GM18867 (cell line): Measurements from ENCODE around the gene TRPC4AP.

Experiments used
- ATAC-seq: cut with Tn5 transposase; IDR thresholded peaks from one replicate; pipeline ENCODE4 v1.9.1; 2021; ENCODE audit warnings: mild to moderate bottlenecking, moderate library complexity; ENCODE audit not compliant: unreplicated experiment

Gene TRPC4AP

GRCh38 chr20:34976286-34976685 lies 116.3 kb downstream of the TRPC4AP start:
- no peak for ATAC-seq

GRCh38 chr20:34974246-34974645 lies 118.4 kb downstream of the TRPC4AP start:
- no peak for ATAC-seq

GRCh38 chr20:34971561-34972235 lies 120.9 kb downstream of the TRPC4AP start:
- ATAC-seq = no peak

GRCh38 chr20:34970846-34971560 lies 121.6 kb downstream of the TRPC4AP start:
- no peak for ATAC-seq

GRCh38 chr20:34970193-34970840 lies 122.3 kb downstream of the TRPC4AP start:
- ATAC-seq = no peak

GRCh38 chr20:34968042-34968775 lies 124.4 kb downstream of the TRPC4AP start:
- ATAC-seq = no peak

- no peak for ATAC-seq
These were observed 125.2 kb downstream of the TRPC4AP start for GRCh38 chr20:34967421-34967820.

GRCh38 chr20:34965051-34965450 lies 127.6 kb downstream of the TRPC4AP start:
- ATAC-seq = no peak

- no peak for ATAC-seq
These were observed 128.1 kb downstream of the TRPC4AP start for GRCh38 chr20:34964486-34964885.

GRCh38 chr20:34956751-34957472 lies 135.7 kb downstream of the TRPC4AP start:
- no peak for ATAC-seq

- ATAC-seq = no peak
These were observed 136.6 kb downstream of the TRPC4AP start for GRCh38 chr20:34956041-34956458.

- peak; percentile 77 for ATAC-seq
These were observed 137.2 kb downstream of the TRPC4AP start, which contains the start of the genes GSS and MYH7B for GRCh38 chr20:34955231-34956040. Gene GSS (minus strand): TSS chr20:34955806. CDS start chr20:34951852, 3,954 bp downstream. Gene MYH7B (plus strand): TSS chr20:34955868. CDS start chr20:34978006, 22,138 bp downstream.

- no peak for ATAC-seq
These were observed 137.7 kb downstream of the TRPC4AP start for GRCh38 chr20:34954904-34955230.

- ATAC-seq = no peak
These were observed 138.6 kb downstream of the TRPC4AP start for GRCh38 chr20:34953960-34954359.

GRCh38 chr20:34952671-34953070 lies 139.9 kb downstream of the TRPC4AP start:
- no peak for ATAC-seq
